ENCODE measurements around the gene TTLL11.

DNA sequence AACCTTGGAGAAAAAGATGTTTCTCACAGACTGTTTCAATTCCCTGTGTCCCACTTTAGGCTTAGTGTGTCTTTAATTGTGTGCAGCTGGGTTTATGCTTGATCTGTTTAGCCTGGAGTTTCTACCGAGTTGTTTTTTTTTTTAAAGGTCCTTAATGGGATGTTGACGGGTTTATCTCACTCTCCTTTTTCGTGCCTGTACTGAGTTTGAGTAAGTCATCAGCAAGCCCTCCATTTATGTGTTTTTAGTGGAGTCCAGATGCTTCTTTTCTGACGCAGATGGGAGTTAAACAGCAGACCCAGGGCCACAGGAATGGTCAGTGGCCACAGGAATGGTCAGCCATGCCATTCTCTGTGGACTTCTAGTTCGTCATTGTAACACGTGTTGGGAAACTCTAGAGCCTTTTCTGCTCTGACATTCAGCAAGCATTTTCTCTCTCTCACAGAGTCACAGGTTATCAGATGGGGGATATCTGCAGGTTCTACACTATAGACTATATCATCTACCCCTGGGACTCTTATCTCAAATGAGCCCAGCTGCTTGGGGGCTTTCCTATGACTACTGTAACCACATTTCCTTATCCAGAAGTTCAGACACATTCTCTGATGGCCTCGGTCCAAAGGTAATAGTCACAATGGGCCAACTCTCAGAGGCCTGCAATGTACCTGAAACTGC is 190.5 kb downstream of the TTLL11 start:
- TF ChIP-seq, protein P1, sequence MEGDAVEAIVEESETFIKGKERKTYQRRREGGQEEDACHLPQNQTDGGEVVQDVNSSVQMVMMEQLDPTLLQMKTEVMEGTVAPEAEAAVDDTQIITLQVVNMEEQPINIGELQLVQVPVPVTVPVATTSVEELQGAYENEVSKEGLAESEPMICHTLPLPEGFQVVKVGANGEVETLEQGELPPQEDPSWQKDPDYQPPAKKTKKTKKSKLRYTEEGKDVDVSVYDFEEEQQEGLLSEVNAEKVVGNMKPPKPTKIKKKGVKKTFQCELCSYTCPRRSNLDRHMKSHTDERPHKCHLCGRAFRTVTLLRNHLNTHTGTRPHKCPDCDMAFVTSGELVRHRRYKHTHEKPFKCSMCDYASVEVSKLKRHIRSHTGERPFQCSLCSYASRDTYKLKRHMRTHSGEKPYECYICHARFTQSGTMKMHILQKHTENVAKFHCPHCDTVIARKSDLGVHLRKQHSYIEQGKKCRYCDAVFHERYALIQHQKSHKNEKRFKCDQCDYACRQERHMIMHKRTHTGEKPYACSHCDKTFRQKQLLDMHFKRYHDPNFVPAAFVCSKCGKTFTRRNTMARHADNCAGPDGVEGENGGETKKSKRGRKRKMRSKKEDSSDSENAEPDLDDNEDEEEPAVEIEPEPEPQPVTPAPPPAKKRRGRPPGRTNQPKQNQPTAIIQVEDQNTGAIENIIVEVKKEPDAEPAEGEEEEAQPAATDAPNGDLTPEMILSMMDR (IDR thresholded peaks at IDR 0.05; ENCODE audit: low read depth, low read length) = no peak
- no peak for TF ChIP-seq POLR2A (IDR thresholded peaks at IDR 0.05; ENCODE audit: extremely low read depth, insufficient read length)
